ENCODE results near the gene EHD1.

Gene EHD1

GRCh38 chr11:64864135-64864472, 14.3 kb downstream of the EHD1 start:
- H3K4me3 ChIP-seq (replicated peaks; ENCODE audit: low read depth, low read length) = peak overlapping the region; percentile 43
- TF ChIP-seq, protein P1, sequence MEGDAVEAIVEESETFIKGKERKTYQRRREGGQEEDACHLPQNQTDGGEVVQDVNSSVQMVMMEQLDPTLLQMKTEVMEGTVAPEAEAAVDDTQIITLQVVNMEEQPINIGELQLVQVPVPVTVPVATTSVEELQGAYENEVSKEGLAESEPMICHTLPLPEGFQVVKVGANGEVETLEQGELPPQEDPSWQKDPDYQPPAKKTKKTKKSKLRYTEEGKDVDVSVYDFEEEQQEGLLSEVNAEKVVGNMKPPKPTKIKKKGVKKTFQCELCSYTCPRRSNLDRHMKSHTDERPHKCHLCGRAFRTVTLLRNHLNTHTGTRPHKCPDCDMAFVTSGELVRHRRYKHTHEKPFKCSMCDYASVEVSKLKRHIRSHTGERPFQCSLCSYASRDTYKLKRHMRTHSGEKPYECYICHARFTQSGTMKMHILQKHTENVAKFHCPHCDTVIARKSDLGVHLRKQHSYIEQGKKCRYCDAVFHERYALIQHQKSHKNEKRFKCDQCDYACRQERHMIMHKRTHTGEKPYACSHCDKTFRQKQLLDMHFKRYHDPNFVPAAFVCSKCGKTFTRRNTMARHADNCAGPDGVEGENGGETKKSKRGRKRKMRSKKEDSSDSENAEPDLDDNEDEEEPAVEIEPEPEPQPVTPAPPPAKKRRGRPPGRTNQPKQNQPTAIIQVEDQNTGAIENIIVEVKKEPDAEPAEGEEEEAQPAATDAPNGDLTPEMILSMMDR (IDR thresholded peaks at IDR 0.05; ENCODE audit: insufficient read depth, low read length, poor library complexity, severe bottlenecking) = no peak

GRCh38 chr11:64863391-64864060, 14.9 kb downstream of the EHD1 start:
- TF ChIP-seq, protein P1 (IDR thresholded peaks at IDR 0.05; ENCODE audit: insufficient read depth, low read length, poor library complexity, severe bottlenecking) = no peak
- DNase-seq (ENCODE audit: extremely low read depth, insufficient read length) = no peak
- Histone ChIP-seq H3K27me3 (replicated peaks; ENCODE audit: control insufficient read depth, insufficient read depth, low read length) (no peaks in the 10 kb centered on the region), H3K4me3 (replicated peaks; ENCODE audit: low read depth, low read length) (no peak overlapping the region; the same call in 1 of the 2 replicates), H3K36me3 (ENCODE audit: control insufficient read depth, insufficient read depth, low read length) (peaks cover 16% of the 10 kb centered on the region)

More at GRCh38 chr11:64864135-64864472, 14.3 kb downstream of the EHD1 start:
- H3K27me3 ChIP-seq (replicated peaks; ENCODE audit: control insufficient read depth, insufficient read depth, low read length) = no peaks in the 10 kb centered on the region
- DNase-seq (ENCODE audit: extremely low read depth, insufficient read length) = no peak
- peaks cover 18% of the 10 kb centered on the region for H3K36me3 ChIP-seq (ENCODE audit: control insufficient read depth, insufficient read depth, low read length)

DNA sequence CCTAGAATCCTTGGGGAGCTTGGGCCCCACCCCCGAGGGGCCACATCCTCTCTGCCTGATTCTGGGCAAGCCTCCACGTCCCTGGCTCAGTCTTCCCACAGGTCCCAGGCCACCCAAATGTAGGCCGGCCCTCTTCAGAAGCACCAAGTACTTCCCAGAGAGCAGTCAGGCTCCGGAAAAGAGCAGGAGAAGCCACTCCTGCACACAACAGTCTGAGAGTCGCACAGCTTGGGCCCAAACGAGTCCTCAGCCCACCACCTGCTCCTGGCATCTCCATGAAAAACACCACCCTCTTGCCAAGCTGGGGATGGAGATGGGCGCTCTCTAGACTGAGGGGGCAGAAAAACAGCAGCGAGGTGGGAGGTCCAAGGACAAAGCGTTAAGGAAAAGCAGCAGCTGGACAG, 15.4 kb downstream of the EHD1 start:
- DNase-seq (ENCODE audit: extremely low read depth, insufficient read length) = no peak

DNA sequence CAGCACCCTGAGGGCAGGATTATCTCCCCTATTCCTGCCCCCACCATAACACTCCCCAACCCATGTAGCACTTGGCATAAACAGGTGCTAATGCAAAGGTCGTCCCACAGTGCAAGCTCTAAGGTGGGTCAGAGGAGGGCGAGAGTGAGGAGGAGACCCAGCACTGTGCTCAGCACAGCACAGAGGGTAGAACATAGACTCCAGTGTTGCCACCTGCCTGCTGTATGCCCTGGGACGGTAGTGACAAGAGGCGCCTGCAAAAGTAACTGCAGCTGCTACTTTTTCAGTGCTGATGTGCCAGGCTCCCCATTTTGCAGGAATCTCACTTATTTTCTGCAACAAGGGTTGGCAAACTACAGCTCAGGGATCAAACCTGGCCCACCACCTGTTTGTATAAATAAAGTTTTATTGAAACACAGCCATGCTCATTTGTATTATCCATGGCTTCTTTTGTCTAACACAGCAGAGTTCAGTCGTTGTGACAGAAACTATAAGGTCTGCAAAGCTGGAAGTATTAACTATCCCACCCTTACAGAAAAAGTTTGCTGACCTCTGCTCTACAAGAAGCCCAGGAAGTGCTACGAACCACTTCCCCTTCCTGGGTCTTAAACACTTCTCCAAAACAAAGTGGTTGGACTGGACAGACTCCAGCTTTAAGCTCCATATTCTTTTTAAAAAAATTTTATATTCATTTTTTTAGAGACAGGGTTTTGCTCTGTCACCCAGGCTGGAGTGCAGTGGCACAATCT, 17.0 kb downstream of the EHD1 start:
- Histone ChIP-seq H3K4me3 (replicated peaks; ENCODE audit: low read depth, low read length) (no peak overlapping the region), H3K36me3 (ENCODE audit: control insufficient read depth, insufficient read depth, low read length) (peaks cover 26% of the 10 kb centered on the region), H3K27me3 (replicated peaks; ENCODE audit: control insufficient read depth, insufficient read depth, low read length) (no peaks in the 10 kb centered on the region)
- TF ChIP-seq, protein P1 (IDR thresholded peaks at IDR 0.05; ENCODE audit: insufficient read depth, low read length, poor library complexity, severe bottlenecking) = no peak
- no peak for DNase-seq (ENCODE audit: extremely low read depth, insufficient read length)

More for the DNA sequence above, 15.4 kb downstream of the EHD1 start:
- no peaks in the 10 kb centered on the region for H3K27me3 ChIP-seq (replicated peaks; ENCODE audit: control insufficient read depth, insufficient read depth, low read length)
- TF ChIP-seq, protein P1 (IDR thresholded peaks at IDR 0.05; ENCODE audit: insufficient read depth, low read length, poor library complexity, severe bottlenecking) = no peak
- peaks cover 17% of the 10 kb centered on the region for H3K36me3 ChIP-seq (ENCODE audit: control insufficient read depth, insufficient read depth, low read length)
- no peak overlapping the region for H3K4me3 ChIP-seq (replicated peaks; ENCODE audit: low read depth, low read length)

DNA sequence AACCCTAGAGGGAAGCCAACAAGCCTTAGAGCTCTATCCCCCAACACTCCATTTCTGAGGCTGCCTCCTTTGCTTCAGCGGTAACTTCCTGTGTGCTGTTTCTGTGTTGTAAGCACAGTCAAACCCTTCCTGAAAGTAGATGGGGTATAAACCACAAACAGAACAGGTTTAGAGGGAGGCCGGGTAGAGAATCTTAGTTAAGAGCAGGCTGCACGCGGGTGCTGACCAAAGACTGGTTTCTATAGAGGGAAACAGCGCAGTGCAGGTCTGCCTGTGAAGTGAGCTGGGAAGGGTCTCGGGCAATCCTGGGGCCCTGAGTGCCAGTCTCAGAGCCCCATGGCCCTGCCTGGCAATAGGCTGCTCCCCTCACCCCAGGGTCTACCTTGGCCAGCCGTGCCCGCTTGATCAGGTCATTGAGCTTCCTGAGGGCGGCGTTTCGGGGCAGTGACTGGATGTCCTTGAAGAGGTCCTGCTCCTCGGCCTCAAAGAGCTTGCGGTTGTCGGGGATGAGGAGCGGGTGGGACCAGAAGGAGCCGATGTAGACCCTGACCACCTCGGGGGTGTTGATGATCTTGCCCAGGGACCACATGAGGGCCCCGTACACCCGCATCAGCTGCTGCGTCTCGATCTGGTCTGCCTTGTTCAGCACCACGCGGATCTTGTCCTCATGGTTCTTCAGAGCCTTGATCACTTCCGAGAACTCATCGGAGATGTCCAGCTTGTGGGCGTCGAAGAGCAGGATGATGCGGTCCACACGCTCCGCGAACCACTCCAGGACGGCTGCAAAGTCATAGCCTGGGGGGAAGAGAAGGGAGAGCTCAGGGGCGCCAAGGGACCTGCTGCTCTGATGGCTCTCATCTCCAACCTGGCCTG, 18.6 kb downstream of the EHD1 start:
- Histone ChIP-seq H3K36me3 (ENCODE audit: control insufficient read depth, insufficient read depth, low read length) (peaks cover 41% of the 10 kb centered on the region), H3K4me3 (replicated peaks; ENCODE audit: low read depth, low read length) (peak overlapping the region; percentile 16; the same call in 1 of the 2 replicates), H3K27me3 (replicated peaks; ENCODE audit: control insufficient read depth, insufficient read depth, low read length) (no peaks in the 10 kb centered on the region)
- peak; percentile 87 for DNase-seq (ENCODE audit: extremely low read depth, insufficient read length)
- TF ChIP-seq, protein P1 (IDR thresholded peaks at IDR 0.05; ENCODE audit: insufficient read depth, low read length, poor library complexity, severe bottlenecking) = no peak

Data from GM06990 (cell line).